HS-27A (cell line): Measurements from ENCODE around the gene RNF181.
"Not testable (repeated sequence)": the region's sequence is repeated elsewhere in the genome, so short reads cannot be mapped to it uniquely, and the experiment has no call there.

Source experiments
- DNase-seq: peaks from one replicate; pipeline ENCODE4 v3.0.0-alpha.2; 2012; ENCODE audit warnings: low read depth, missing footprints

Gene RNF181

GRCh38 chr2:85614757-85615156 lies 19.2 kb downstream of the RNF181 start:
- not testable (repeated sequence) for DNase-seq

GRCh38 chr2:85615413-85615728 lies 19.8 kb downstream of the RNF181 start:
- DNase-seq: no peak

GRCh38 chr2:85617723-85618122 lies 22.2 kb downstream of the RNF181 start:
- not testable (repeated sequence) for DNase-seq

GRCh38 chr2:85619617-85620016 lies 24.1 kb downstream of the RNF181 start:
- no peak for DNase-seq

GRCh38 chr2:85621338-85621737 lies 25.8 kb downstream of the RNF181 start:
- DNase-seq: no peak

GRCh38 chr2:85623991-85624390 lies 28.4 kb downstream of the RNF181 start:
- no peak for DNase-seq

GRCh38 chr2:85628658-85629057 lies 33.1 kb downstream of the RNF181 start:
- no peak for DNase-seq

GRCh38 chr2:85631316-85631715 lies 35.8 kb downstream of the RNF181 start:
- no peak for DNase-seq

GRCh38 chr2:85635011-85635410 lies 39.5 kb downstream of the RNF181 start:
- DNase-seq: no peak

- no peak for DNase-seq
These were observed 40.1 kb downstream of the RNF181 start for GRCh38 chr2:85635636-85636035.

- no peak for DNase-seq
These were observed 47.2 kb downstream of the RNF181 start for GRCh38 chr2:85642725-85643124.

GRCh38 chr2:85644909-85645308 lies 49.4 kb downstream of the RNF181 start:
- DNase-seq: no peak

GRCh38 chr2:85646166-85646565 lies 50.6 kb downstream of the RNF181 start:
- no peak for DNase-seq
